KOPT-K1 (cell line): ENCODE measurements around the gene KRT3.

Experiments
- H3K27ac ChIP-seq: fragments of 200-600 bp; sonication (generic); 2 replicates; pipeline ENCODE4 v1.5.1; 2016; ENCODE audit warnings: antibody characterized with exemption, mild to moderate bottlenecking, low read depth, low read length; ENCODE audit not compliant: poor library complexity, severe bottlenecking
- H3K36me3 ChIP-seq: fragments of 200-600 bp; sonication (generic); 2 replicates; pipeline ENCODE4 v1.5.1; 2017; ENCODE audit warnings: antibody characterized with exemption, mild to moderate bottlenecking, low read length, moderate library complexity; ENCODE audit not compliant: insufficient read depth
- H3K9me3 ChIP-seq: fragments of 200-600 bp; sonication (generic); 2 replicates; pipeline ENCODE4 v1.5.1; 2017; ENCODE audit warnings: antibody characterized with exemption, low read length, mild to moderate bottlenecking; ENCODE audit not compliant: insufficient read depth, poor library complexity, severe bottlenecking

The KRT3 gene

GRCh38 chr12:52741375-52742195 is 54.3 kb downstream of the KRT3 start:
- H3K27ac ChIP-seq = no peak overlapping the region
- H3K36me3 ChIP-seq = no peaks in the 10 kb centered on the region
- H3K9me3 ChIP-seq = no peaks in the 10 kb centered on the region

- Histone ChIP-seq H3K27ac (no peak overlapping the region), H3K9me3 (no peaks in the 10 kb centered on the region), H3K36me3 (no peaks in the 10 kb centered on the region)
Observed at GRCh38 chr12:52740584-52740983, 55.3 kb downstream of the KRT3 start.

- Histone ChIP-seq H3K36me3 (no peaks in the 10 kb centered on the region), H3K9me3 (no peaks in the 10 kb centered on the region), H3K27ac (no peak overlapping the region)
Observed at GRCh38 chr12:52739963-52740362, 56.0 kb downstream of the KRT3 start.
